K562 (cell line): Measurements from ENCODE around the gene ATAD2B. TPM values are rescaled to one million over a fixed set of nuclear protein-coding genes. Genes with fewer than 3 reads are reported as not detected.

Experiments
- ARID2 ChIP-seq: fragments of 450-650 bp; IDR thresholded peaks from 2 replicates; pipeline ENCODE4 v1.6.1; 2017; ENCODE audit warnings: antibody characterized with exemption, mild to moderate bottlenecking
- CAMTA2 ChIP-seq: fragments of 250-450 bp; sonication (Bioruptor Pico); conservative IDR thresholded peaks from 2 replicates; pipeline ENCODE4 v1.5.1; 2022
- CLOCK ChIP-seq: fragments of 250-450 bp; sonication (Bioruptor Pico); IDR thresholded peaks from 2 replicates; pipeline ENCODE4 v1.4.0; 2020; ENCODE audit warnings: mild to moderate bottlenecking, moderate library complexity, borderline replicate concordance
- CREB5 ChIP-seq: fragments of 250-450 bp; sonication (Bioruptor Pico); IDR thresholded peaks from 2 replicates; pipeline ENCODE4 v1.5.0; 2020; ENCODE audit warnings: mild to moderate bottlenecking
- ELF1 ChIP-seq: fragments of 200-800 bp; sonication (Bioruptor generic); IDR thresholded peaks from 2 replicates; pipeline ENCODE4 v1.6.1; 2016; ENCODE audit warnings: missing genetic modification characterization, missing compliant biosample characterization
- GTF2A2 ChIP-seq: IDR thresholded peaks from 2 replicates; pipeline ENCODE4 v1.6.1; 2016; ENCODE audit warnings: mild to moderate bottlenecking, missing genetic modification characterization, missing compliant biosample characterization
- HNRNPK ChIP-seq: fragments of 200-400 bp; formaldehyde crosslinking; IDR thresholded peaks from one replicate; pipeline ENCODE4 v1.6.1; 2018; ENCODE audit warnings: mild to moderate bottlenecking, low read depth, low read length; ENCODE audit not compliant: poor library complexity, severe bottlenecking
- IRF9 ChIP-seq: fragments of 450-650 bp; IDR thresholded peaks from 2 replicates; pipeline ENCODE4 v1.6.1; 2016; ENCODE audit warnings: missing biosample characterization, missing genetic modification characterization
- NCOA4 ChIP-seq: fragments of 450-650 bp; IDR thresholded peaks from 2 replicates; pipeline ENCODE4 v1.6.1; 2018; ENCODE audit warnings: mild to moderate bottlenecking; ENCODE audit not compliant: partially characterized antibody
- NFE2L1 ChIP-seq: fragments of 450-650 bp; IDR thresholded peaks from 2 replicates; pipeline ENCODE4 v1.6.1; 2016; ENCODE audit warnings: missing genetic modification characterization, low read depth, mild to moderate bottlenecking, missing compliant biosample characterization, moderate library complexity, borderline replicate concordance
- NR2C1 ChIP-seq, 2 experiments: fragments of 450-650 bp; IDR thresholded peaks; 2 replicates each; pipeline ENCODE4 v1.6.1; 2017; ENCODE audit warnings: mild to moderate bottlenecking in 2 of 2, antibody characterized with exemption in 1 of 2, inconsistent platforms in 1 of 2, missing compliant biosample characterization in 1 of 2, missing genetic modification characterization in 1 of 2
- PKNOX1 ChIP-seq: fragments of 450-650 bp; IDR thresholded peaks from 2 replicates; pipeline ENCODE4 v1.6.1; 2016
- POLR2AphosphoS5 ChIP-seq: IDR thresholded peaks from 2 replicates; pipeline ENCODE4 v1.6.1; 2011; ENCODE audit warnings: mild to moderate bottlenecking, low read depth, low read length, moderate library complexity; ENCODE audit not compliant: control insufficient read depth, insufficient read depth
- SMARCB1 ChIP-seq: IDR thresholded peaks from 2 replicates; pipeline ENCODE4 v1.6.1; 2011; ENCODE audit warnings: improper control_type of control experiment, low read depth; ENCODE audit not compliant: insufficient read length
- U2AF2 ChIP-seq: fragments of 200-400 bp; formaldehyde crosslinking; optimal IDR thresholded peaks from 2 replicates; pipeline ENCODE3; 2017; ENCODE audit warnings: low read depth, mild to moderate bottlenecking, low read length
- ZKSCAN3 ChIP-seq: fragments of 250-450 bp; sonication (Bioruptor Pico); IDR thresholded peaks from 2 replicates; pipeline ENCODE4 v1.4.0; 2020
- ZNF280B ChIP-seq: fragments of 250-450 bp; sonication (Bioruptor Pico); IDR thresholded peaks from 2 replicates; pipeline ENCODE4 v1.5.1; 2021; ENCODE audit warnings: mild to moderate bottlenecking
- ZNF384 ChIP-seq: IDR thresholded peaks from 2 replicates; pipeline ENCODE4 v1.6.1; 2012; ENCODE audit warnings: low read depth, low read length, improper control_type of control experiment
- ZNF740 ChIP-seq, 3 experiments: fragments of 200-800 bp in 1 of 3; sonication (Bioruptor generic) in 1 of 3; sonication (generic) in 1 of 3; formaldehyde crosslinking in 1 of 3; IDR thresholded peaks; 2 replicates each; pipeline versions ENCODE4 v1.6.1 to v1.8.0; 2016 to 2022; ENCODE audit warnings: mild to moderate bottlenecking in 2 of 3, missing compliant biosample characterization in 2 of 3, missing genetic modification characterization in 2 of 3, missing genetic modification reagents in 1 of 3
- ZNF79 ChIP-seq: fragments of 250-450 bp; sonication (Bioruptor Pico); IDR thresholded peaks from 2 replicates; pipeline ENCODE4 v1.4.0; 2020; ENCODE audit warnings: low read depth, mild to moderate bottlenecking, moderate library complexity
- polyA plus RNA-seq, 8 experiments: library from polyadenylated mRNA; depleted of rRNA in 4 of 8; stranded (reverse) in 5 of 8; unstranded in 3 of 8; fragments of >200 nt; fragmentation: Nextera tagmentation in 2 of 8; fragmentation: Illumina TruSeq in 1 of 8; extraction: Ambion mirVana in 2 of 8; extraction: Trizol in 1 of 8; gene quantifications; 2 replicates each; pipeline versions ENCODE4 v1.2.1 to v1.2.3, GENCODE V29; 2011 to 2014; ENCODE audit warnings: inconsistent platforms in 1 of 8, missing spikeins in 1 of 8
- total RNA-seq, 7 experiments: library from RNA; depleted of rRNA in 6 of 7; stranded (reverse); fragments of >200 nt in 6 of 7; fragmentation: Illumina TruSeq in 2 of 7; extraction: Trizol in 2 of 7; gene quantifications; 2 replicates each; pipeline versions ENCODE4 v1.2.1 to v1.2.3, GENCODE V29; 2011 to 2021; ENCODE audit warnings: low replicate concordance in 1 of 7

The ATAD2B gene
- total and polyA plus RNA-seq, 9 of the 15 experiments (the other 6 are each of a cell fraction or from before 2014, with no cell fraction given), result 3.2 to 21.6 (median 11.4) TPM

GRCh38 chr2:23791030-23791429 lies 135.9 kb downstream of the ATAD2B start (continued):
- TF ChIP-seq HNRNPK (no peak), ZKSCAN3 (CRISPR knock-in tag) (no peak), POLR2AphosphoS5 (no peak), SMARCB1 (no peak), ZNF384 (no peak), CREB5 (CRISPR knock-in tag) (no peak), NFE2L1 (tag) (peak; percentile 97), ZNF79 (CRISPR knock-in tag) (no peak), PKNOX1 (peak; percentile 45), GTF2A2 (tag) (no peak), CAMTA2 (CRISPR knock-in tag) (no peak), ZNF280B (CRISPR knock-in tag) (no peak), ARID2 (no peak), U2AF2 (no peak), NR2C1 (IDR thresholded peaks at IDR 0.05) (no peak; the same call in 1 of the 2 replicates), NR2C1 (tag; IDR thresholded peaks at IDR 0.05) (no peak), IRF9 (tag) (no peak), ELF1 (tag) (no peak), NCOA4 (no peak), ZNF740 (CRISPR knock-in tag; IDR thresholded peaks at IDR 0.05) (no peak), ZNF740 (tag; IDR thresholded peaks at IDR 0.05) (no peak), CLOCK (CRISPR knock-in tag) (no peak)
